ENCODE results near the gene ITGBL1. TPM values are rescaled to one million over a fixed set of nuclear protein-coding genes. Genes with fewer than 3 reads are reported as not detected.
A peak's percentile ranks its signal among the peaks of the same experiment; 100 is the strongest.

Gene ITGBL1
- total RNA-seq, 1 experiment from 2014 or later, result 0.34 TPM

GRCh38 chr13:101434486-101434885, 18.0 kb upstream of the ITGBL1 start:
- in situ Hi-C loops (cut with HindIII; ENCODE audit: low pct_unique_long_range_greater_than_20kb, low sequenced_read_pairs), result no loop called here
- DNase-seq (ENCODE audit: low read depth, low spot score), result no peak

- no peak for DNase-seq (ENCODE audit: low read depth, low spot score)
- in situ Hi-C loops (cut with HindIII; ENCODE audit: low pct_unique_long_range_greater_than_20kb, low sequenced_read_pairs), result no loop called here
Observed at GRCh38 chr13:101447852-101448251, 4.6 kb upstream of the ITGBL1 start.

GRCh38 chr13:101449790-101450748, 2.4 kb upstream of the ITGBL1 start:
- in situ Hi-C loops (cut with HindIII; ENCODE audit: low pct_unique_long_range_greater_than_20kb, low sequenced_read_pairs), result no loop called here
- DNase-seq (ENCODE audit: low read depth, low spot score), result peak; percentile 4

GRCh38 chr13:101450749-101451130, 1.7 kb upstream of the ITGBL1 start:
- DNase-seq (ENCODE audit: low read depth, low spot score), result no peak
- in situ Hi-C loops (cut with HindIII; ENCODE audit: low pct_unique_long_range_greater_than_20kb, low sequenced_read_pairs), result no loop called here

- in situ Hi-C loops (cut with HindIII; ENCODE audit: low pct_unique_long_range_greater_than_20kb, low sequenced_read_pairs), result no loop called here
- no peak for DNase-seq (ENCODE audit: low read depth, low spot score)
Observed at GRCh38 chr13:101451641-101452040, 834 bp upstream of the ITGBL1 start.

GRCh38 chr13:101453784-101454201, 1.3 kb downstream of the ITGBL1 start:
- in situ Hi-C loops (cut with HindIII; ENCODE audit: low pct_unique_long_range_greater_than_20kb, low sequenced_read_pairs), result no loop called here
- no peak for DNase-seq (ENCODE audit: low read depth, low spot score)

GRCh38 chr13:101454767-101455166, 2.3 kb downstream of the ITGBL1 start:
- no peak for DNase-seq (ENCODE audit: low read depth, low spot score)
- in situ Hi-C loops (cut with HindIII; ENCODE audit: low pct_unique_long_range_greater_than_20kb, low sequenced_read_pairs), result no loop called here

GRCh38 chr13:101455863-101456262, 3.4 kb downstream of the ITGBL1 start:
- DNase-seq (ENCODE audit: low read depth, low spot score), result no peak
- in situ Hi-C loops (cut with HindIII; ENCODE audit: low pct_unique_long_range_greater_than_20kb, low sequenced_read_pairs), result no loop called here

- DNase-seq (ENCODE audit: low read depth, low spot score), result no peak
- in situ Hi-C loops (cut with HindIII; ENCODE audit: low pct_unique_long_range_greater_than_20kb, low sequenced_read_pairs), result no loop called here
Observed at GRCh38 chr13:101457176-101457575, 4.7 kb downstream of the ITGBL1 start.

- no peak for DNase-seq (ENCODE audit: low read depth, low spot score)
- in situ Hi-C loops (cut with HindIII; ENCODE audit: low pct_unique_long_range_greater_than_20kb, low sequenced_read_pairs), result no loop called here
Observed at GRCh38 chr13:101465877-101466276, 13.4 kb downstream of the ITGBL1 start.

- in situ Hi-C loops (cut with HindIII; ENCODE audit: low pct_unique_long_range_greater_than_20kb, low sequenced_read_pairs), result no loop called here
- no peak for DNase-seq (ENCODE audit: low read depth, low spot score)
Observed at GRCh38 chr13:101467415-101467814, 14.9 kb downstream of the ITGBL1 start.

- in situ Hi-C loops (cut with HindIII; ENCODE audit: low pct_unique_long_range_greater_than_20kb, low sequenced_read_pairs), result no loop called here
- no peak for DNase-seq (ENCODE audit: low read depth, low spot score)
Observed at GRCh38 chr13:101473458-101473857, 21.0 kb downstream of the ITGBL1 start.

GRCh38 chr13:101474419-101474957, 22.0 kb downstream of the ITGBL1 start:
- DNase-seq (ENCODE audit: low read depth, low spot score), result peak; percentile 61
- in situ Hi-C loops (cut with HindIII; ENCODE audit: low pct_unique_long_range_greater_than_20kb, low sequenced_read_pairs), result no loop called here

- DNase-seq (ENCODE audit: low read depth, low spot score), result no peak
- in situ Hi-C loops (cut with HindIII; ENCODE audit: low pct_unique_long_range_greater_than_20kb, low sequenced_read_pairs), result no loop called here
Observed at GRCh38 chr13:101475536-101475935, 23.1 kb downstream of the ITGBL1 start.

GRCh38 chr13:101481421-101481820, 28.9 kb downstream of the ITGBL1 start:
- in situ Hi-C loops (cut with HindIII; ENCODE audit: low pct_unique_long_range_greater_than_20kb, low sequenced_read_pairs), result no loop called here
- DNase-seq (ENCODE audit: low read depth, low spot score), result no peak

- no peak for DNase-seq (ENCODE audit: low read depth, low spot score)
- in situ Hi-C loops (cut with HindIII; ENCODE audit: low pct_unique_long_range_greater_than_20kb, low sequenced_read_pairs), result no loop called here
Observed at GRCh38 chr13:101486708-101487437, 34.4 kb downstream of the ITGBL1 start.

- in situ Hi-C loops (cut with HindIII; ENCODE audit: low pct_unique_long_range_greater_than_20kb, low sequenced_read_pairs), result no loop called here
Observed at GRCh38 chr13:101487438-101487830, 35.0 kb downstream of the ITGBL1 start.

GRCh38 chr13:101488734-101489133, 36.3 kb downstream of the ITGBL1 start:
- DNase-seq (ENCODE audit: low read depth, low spot score), result no peak
- in situ Hi-C loops (cut with HindIII; ENCODE audit: low pct_unique_long_range_greater_than_20kb, low sequenced_read_pairs), result no loop called here

More at GRCh38 chr13:101487438-101487830, 35.0 kb downstream of the ITGBL1 start:
- no peak for DNase-seq (ENCODE audit: low read depth, low spot score)
